HPDE6-E6E7 (cell line): ENCODE measurements around the gene ACTG2.

Experiments used
- DNase-seq: peaks from one replicate; pipeline ENCODE4 v3.0.0; 2011; ENCODE audit warnings: missing footprints; ENCODE audit errors: extremely low spot score

Gene ACTG2

GRCh38 chr2:73913414-73914054 lies 20.7 kb downstream of the ACTG2 start:
- DNase-seq: no peak

- DNase-seq: no peak
Measured at GRCh38 chr2:73914667-73915066, 21.9 kb downstream of the ACTG2 start.

- DNase-seq: no peak
Measured at GRCh38 chr2:73915437-73915993, 22.7 kb downstream of the ACTG2 start.

- no peak for DNase-seq
Measured at GRCh38 chr2:73916666-73917065, 23.9 kb downstream of the ACTG2 start.

GRCh38 chr2:73917296-73917695 lies 24.5 kb downstream of the ACTG2 start:
- no peak for DNase-seq

- no peak for DNase-seq
Measured at GRCh38 chr2:73917696-73918207, 24.9 kb downstream of the ACTG2 start.

- DNase-seq: no peak
Measured at GRCh38 chr2:73918856-73919255, 26.0 kb downstream of the ACTG2 start.

GRCh38 chr2:73919596-73920228 lies 26.9 kb downstream of the ACTG2 start:
- no peak for DNase-seq

GRCh38 chr2:73920577-73921545 lies 28.1 kb downstream of the ACTG2 start:
- DNase-seq: peak; percentile 31

- DNase-seq: no peak
Measured at GRCh38 chr2:73921581-73921980, 28.8 kb downstream of the ACTG2 start.

GRCh38 chr2:73922681-73923080 lies 29.9 kb downstream of the ACTG2 start:
- no peak for DNase-seq

- DNase-seq: no peak
Measured at GRCh38 chr2:73925033-73925704, 32.4 kb downstream of the ACTG2 start.

- peak; percentile 80 for DNase-seq
Measured at GRCh38 chr2:73925853-73926492, 33.2 kb downstream of the ACTG2 start.

- peak; percentile 90 for DNase-seq
Measured at GRCh38 chr2:73926493-73927327, 33.9 kb downstream of the ACTG2 start, which contains the start of gene DGUOK. Gene DGUOK (plus strand): TSS chr2:73926880. CDS start chr2:73926911, 31 bp downstream.

GRCh38 chr2:73927344-73927743 lies 34.5 kb downstream of the ACTG2 start:
- DNase-seq: no peak

GRCh38 chr2:73928963-73929347 lies 36.1 kb downstream of the ACTG2 start:
- no peak for DNase-seq

- DNase-seq: no peak
Measured at GRCh38 chr2:73930386-73930785, 37.6 kb downstream of the ACTG2 start.

GRCh38 chr2:73931531-73932500 lies 39.0 kb downstream of the ACTG2 start:
- peak; percentile 41 for DNase-seq

- DNase-seq: no peak
Measured at GRCh38 chr2:73933194-73933593, 40.4 kb downstream of the ACTG2 start.
